HG03439 (cell line): ENCODE measurements around the gene SLC44A2.

Experiments
- ATAC-seq: cut with Tn5 transposase; IDR thresholded peaks from one replicate; pipeline ENCODE4 v1.9.1; 2021; ENCODE audit warnings: mild to moderate bottlenecking, moderate library complexity; ENCODE audit not compliant: unreplicated experiment

Gene SLC44A2

GRCh38 chr19:10680545-10681135 is 55.3 kb downstream of the SLC44A2 start:
- ATAC-seq = no peak

GRCh38 chr19:10681658-10682057 is 56.3 kb downstream of the SLC44A2 start:
- no peak for ATAC-seq

DNA sequence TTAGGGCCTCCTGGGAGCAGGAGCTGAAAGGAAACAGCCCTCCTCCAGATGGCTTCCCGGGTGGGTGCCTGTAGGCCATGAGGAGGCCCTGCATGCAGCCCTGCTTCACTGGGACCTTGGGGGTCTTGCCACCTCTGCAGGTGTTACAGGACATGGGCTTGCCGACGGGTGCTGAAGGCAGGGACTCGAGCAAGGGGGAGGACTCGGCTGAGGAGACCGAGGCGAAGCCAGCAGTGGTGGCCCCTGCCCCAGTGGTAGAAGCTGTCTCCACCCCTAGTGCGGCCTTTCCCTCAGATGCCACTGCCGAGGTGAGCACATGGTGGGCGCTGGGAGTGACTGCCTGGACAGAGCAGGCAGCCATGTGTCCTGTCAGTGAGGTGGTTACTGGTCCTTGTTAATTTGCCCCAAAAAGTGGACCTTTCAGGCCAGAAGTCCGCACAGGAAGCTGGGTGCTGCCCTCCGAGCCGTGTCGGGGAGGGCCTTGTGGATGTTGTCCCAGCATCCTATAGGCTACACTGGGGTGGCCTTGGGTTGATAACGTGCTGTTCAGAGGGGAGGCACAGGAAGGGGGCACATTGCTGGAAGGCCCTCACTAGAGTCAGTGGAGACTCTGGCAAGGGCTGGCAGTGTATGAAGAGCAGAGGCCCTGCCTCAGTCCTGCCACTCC is 57.2 kb downstream of the SLC44A2 start:
- no peak for ATAC-seq

DNA sequence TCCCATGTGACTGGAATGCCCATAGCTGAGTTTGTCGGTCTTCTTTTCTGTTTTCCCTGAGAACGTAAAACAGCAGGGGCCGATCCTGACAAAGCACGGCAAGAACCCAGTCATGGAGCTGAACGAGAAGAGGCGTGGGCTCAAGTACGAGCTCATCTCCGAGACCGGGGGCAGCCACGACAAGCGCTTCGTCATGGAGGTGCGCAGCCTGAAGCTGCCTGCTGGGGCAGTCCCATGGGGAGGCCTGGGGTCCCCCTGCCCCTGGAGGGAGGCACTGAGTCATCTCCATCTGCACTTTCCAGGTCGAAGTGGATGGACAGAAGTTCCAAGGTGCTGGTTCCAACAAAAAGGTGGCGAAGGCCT is 57.7 kb downstream of the SLC44A2 start:
- no peak for ATAC-seq

DNA sequence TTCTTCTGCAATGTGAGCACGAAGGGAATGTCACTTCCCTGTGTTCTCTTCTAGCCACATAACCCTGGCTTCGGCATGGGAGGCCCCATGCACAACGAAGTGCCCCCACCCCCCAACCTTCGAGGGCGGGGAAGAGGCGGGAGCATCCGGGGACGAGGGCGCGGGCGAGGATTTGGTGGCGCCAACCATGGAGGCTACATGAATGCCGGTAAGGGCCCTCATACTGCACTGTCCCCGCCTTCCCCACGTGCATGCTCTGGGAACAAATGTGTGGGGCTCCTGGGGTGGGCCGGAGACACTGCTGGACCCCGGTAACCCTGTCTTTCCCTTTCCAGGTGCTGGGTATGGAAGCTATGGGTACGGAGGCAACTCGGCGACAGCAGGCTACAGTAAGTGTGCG is 58.2 kb downstream of the SLC44A2 start:
- no peak for ATAC-seq

- ATAC-seq = no peak
Measured at GRCh38 chr19:10685210-10685609, 59.9 kb downstream of the SLC44A2 start.

GRCh38 chr19:10686193-10686592 is 60.8 kb downstream of the SLC44A2 start:
- ATAC-seq = no peak

DNA sequence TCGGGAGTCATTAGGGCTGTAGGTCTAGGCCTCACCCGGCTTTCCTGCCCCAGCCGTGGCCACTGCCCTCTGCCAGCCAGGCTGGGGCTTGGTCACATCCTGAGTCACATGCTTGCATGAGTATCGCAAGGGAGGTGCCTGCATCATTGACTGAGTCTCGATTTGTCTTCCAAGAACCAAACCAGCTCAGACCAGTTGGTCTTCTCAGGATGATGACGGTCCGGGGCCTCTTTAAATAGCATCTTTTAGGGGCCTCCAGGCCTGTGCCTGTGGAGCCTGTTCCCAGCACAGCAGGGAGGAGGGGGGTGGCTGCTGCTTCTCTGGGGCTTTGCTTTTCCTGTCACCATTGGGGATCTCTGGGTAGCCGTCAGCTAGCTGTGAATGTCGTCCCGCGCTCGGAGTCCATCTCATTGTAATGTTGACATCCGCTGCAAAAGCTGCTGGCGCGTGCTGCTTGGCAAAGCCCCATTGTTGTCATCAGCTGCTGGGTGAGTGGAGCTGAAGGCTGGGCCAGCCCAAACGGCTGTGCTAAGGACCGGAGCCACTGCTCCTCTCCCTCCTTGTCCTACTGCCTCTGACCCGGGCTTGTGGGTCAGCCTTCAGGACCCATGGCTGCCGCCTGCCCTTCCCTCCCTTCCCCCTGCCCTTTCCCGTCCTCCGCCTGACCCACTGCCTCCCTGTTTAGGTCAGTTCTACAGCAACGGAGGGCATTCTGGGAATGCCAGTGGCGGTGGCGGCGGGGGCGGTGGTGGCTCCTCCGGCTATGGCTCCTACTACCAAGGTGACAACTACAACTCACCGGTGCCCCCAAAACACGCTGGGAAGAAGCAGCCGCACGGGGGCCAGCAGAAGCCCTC is 61.5 kb downstream of the SLC44A2 start:
- no peak for ATAC-seq

DNA sequence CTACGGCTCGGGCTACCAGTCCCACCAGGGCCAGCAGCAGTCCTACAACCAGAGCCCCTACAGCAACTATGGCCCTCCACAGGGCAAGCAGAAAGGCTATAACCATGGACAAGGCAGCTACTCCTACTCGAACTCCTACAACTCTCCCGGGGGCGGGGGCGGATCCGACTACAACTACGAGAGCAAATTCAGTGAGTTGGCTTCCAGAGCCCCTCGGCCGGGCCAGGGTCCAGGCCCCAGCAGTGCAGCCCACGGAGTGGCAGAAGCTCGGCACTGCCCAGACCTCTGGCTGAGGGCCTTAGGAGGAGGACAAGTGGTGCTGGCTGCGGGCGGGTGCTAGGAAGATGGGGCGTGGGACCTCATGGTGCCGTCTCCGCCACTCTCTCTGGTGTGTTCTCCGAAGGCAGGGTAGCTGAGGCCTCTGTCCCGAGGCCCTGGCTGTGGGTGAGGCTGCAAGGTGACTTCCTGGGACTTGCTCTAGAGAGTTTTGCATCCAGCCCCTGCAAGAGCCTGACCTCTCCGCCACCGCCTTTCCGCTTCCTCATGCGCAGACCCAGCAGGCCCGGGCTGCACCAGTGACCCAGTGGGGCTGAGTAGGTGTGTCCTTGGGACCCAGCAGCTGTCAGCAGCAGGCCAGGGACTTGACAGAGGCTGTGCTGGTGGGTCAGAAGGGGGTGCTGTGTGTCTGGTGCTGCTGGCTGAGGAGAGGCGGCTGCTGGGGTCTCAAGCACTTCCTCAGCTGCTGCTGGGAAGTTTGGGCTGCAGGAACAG is 62.4 kb downstream of the SLC44A2 start:
- ATAC-seq = no peak

GRCh38 chr19:10688545-10689280 is 63.4 kb downstream of the SLC44A2 start:
- ATAC-seq = no peak

GRCh38 chr19:10690341-10690781 is 65.0 kb downstream of the SLC44A2 start:
- no peak for ATAC-seq

GRCh38 chr19:10691178-10691881 is 66.0 kb downstream of the SLC44A2 start:
- no peak for ATAC-seq

DNA sequence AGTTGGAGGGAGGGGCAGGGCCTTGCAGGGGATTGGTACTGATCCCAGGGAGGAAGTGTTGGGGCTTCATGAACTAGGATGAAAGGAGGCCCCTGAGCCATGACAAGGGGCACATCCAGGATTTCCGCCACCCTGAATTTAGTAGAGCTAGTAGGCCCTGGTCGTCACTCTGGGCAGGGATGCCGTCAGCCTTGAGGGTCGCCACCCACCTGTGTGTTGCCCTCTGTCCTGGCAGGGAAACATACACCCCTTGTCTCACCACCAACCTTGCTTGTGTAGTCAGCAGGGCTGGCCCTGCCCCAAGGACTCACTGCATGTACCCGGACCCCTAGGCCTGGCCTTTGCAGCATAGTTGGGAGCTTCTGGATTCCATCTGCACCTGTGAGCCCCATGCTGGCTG is 66.5 kb downstream of the SLC44A2 start:
- ATAC-seq = no peak

DNA sequence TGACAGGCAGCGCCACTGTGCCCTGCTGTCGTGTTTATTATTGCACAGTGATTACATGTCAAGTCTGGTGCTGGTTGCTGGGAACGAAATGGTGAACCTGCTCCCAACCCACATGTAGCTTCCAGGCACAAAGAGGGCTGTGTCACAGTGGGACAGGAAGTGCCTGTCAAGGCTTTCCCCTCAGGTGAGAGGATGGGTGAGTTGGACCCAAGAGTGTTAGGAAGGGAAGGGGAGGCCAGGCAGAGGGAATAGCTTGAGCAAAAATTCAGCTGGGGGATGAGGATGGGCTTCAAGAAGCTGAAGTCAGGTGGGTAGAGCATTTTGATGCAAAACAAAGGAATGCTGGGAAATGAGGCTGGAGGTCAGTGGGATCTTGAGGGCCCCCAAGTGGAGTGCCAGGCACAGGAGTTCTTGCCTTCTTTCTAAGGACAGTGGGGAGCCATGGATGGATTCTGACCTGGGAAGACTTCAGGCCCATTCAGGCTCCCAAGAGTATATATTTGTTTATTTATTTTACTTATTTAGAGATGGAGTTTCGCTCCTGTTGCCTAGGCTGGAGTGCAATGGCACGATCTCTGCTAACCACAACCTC is 67.4 kb downstream of the SLC44A2 start:
- no peak for ATAC-seq
